HG02938 (cell line): Measurements from ENCODE around the gene TMC3.

ENCODE experiments used
- ATAC-seq: cut with Tn5 transposase; IDR thresholded peaks from one replicate; pipeline ENCODE4 v1.9.1; 2021; ENCODE audit warnings: mild to moderate bottlenecking, moderate library complexity; ENCODE audit not compliant: unreplicated experiment

TMC3 gene

GRCh38 chr15:81385721-81386076, 11.7 kb upstream of the TMC3 start:
- ATAC-seq: no peak

GRCh38 chr15:81384891-81385720, 11.1 kb upstream of the TMC3 start:
- ATAC-seq: no peak

- ATAC-seq: no peak
These were observed 7.7 kb upstream of the TMC3 start for GRCh38 chr15:81381720-81382119.

GRCh38 chr15:81380668-81381067, 6.7 kb upstream of the TMC3 start:
- no peak for ATAC-seq

GRCh38 chr15:81380203-81380602, 6.2 kb upstream of the TMC3 start:
- no peak for ATAC-seq

GRCh38 chr15:81379269-81379668, 5.3 kb upstream of the TMC3 start:
- no peak for ATAC-seq

- no peak for ATAC-seq
These were observed 4.4 kb upstream of the TMC3 start for GRCh38 chr15:81378443-81378842.

- ATAC-seq: no peak
These were observed 3.9 kb upstream of the TMC3 start for GRCh38 chr15:81377871-81378270.

GRCh38 chr15:81376231-81376630, 2.2 kb upstream of the TMC3 start:
- no peak for ATAC-seq

GRCh38 chr15:81375461-81375860, 1.4 kb upstream of the TMC3 start:
- ATAC-seq: no peak

- ATAC-seq: no peak
These were observed 837 bp downstream of the TMC3 start for GRCh38 chr15:81373176-81373575.

GRCh38 chr15:81372575-81372974, 1.4 kb downstream of the TMC3 start:
- ATAC-seq: no peak

GRCh38 chr15:81363718-81364500, 10.1 kb downstream of the TMC3 start:
- ATAC-seq: no peak

- ATAC-seq: no peak
These were observed 10.7 kb downstream of the TMC3 start for GRCh38 chr15:81363276-81363675.

GRCh38 chr15:81362790-81363189, 11.2 kb downstream of the TMC3 start:
- no peak for ATAC-seq

- no peak for ATAC-seq
These were observed 12.1 kb downstream of the TMC3 start for GRCh38 chr15:81361891-81362290.

- no peak for ATAC-seq
These were observed 13.5 kb downstream of the TMC3 start for GRCh38 chr15:81360491-81360890.

GRCh38 chr15:81358248-81358647, 15.8 kb downstream of the TMC3 start:
- no peak for ATAC-seq

- ATAC-seq: no peak
These were observed 16.8 kb downstream of the TMC3 start for GRCh38 chr15:81357180-81357686.

GRCh38 chr15:81356252-81356651, 17.8 kb downstream of the TMC3 start:
- no peak for ATAC-seq

GRCh38 chr15:81351651-81352050, 22.4 kb downstream of the TMC3 start:
- ATAC-seq: no peak

GRCh38 chr15:81349271-81349670, 24.7 kb downstream of the TMC3 start:
- ATAC-seq: no peak
